Right lobe of liver (tissue), 6 donors: Measurements from ENCODE around the gene CD47. TPM values are rescaled to one million over a fixed set of nuclear protein-coding genes. Genes with fewer than 3 reads are reported as not detected.

ENCODE experiments used
- ATAC-seq, 4 donors: fragments of 200-7000 bp; cut with Tn5 transposase; one replicate each; pipeline ENCODE4 v1.9.1; 2020; ENCODE audit warnings: mild to moderate bottlenecking in 4 of 4, moderate library complexity in 4 of 4
- DNase-seq, 3 donors: peaks; one replicate each; pipeline ENCODE4 v3.0.0-alpha.2; 2020
- H3K27ac ChIP-seq, 3 donors: fragments of 200-600 bp; one replicate each; pipeline ENCODE4 v1.8.0; 2022
- H3K27me3 ChIP-seq, 2 donors: fragments of 200-600 bp; one replicate each; pipeline ENCODE4 v1.8.0; 2022
- H3K36me3 ChIP-seq, 4 donors: fragments of 200-600 bp; sonication (generic) in 1 of 4; one replicate each; pipeline versions ENCODE4 v1.5.1 to v1.8.0; 2017 to 2022; ENCODE audit warnings: control low read depth in 1 of 4
- H3K4me1 ChIP-seq, 4 donors: fragments of 200-600 bp; sonication (generic) in 1 of 4; one replicate each; pipeline versions ENCODE4 v1.5.1 to v1.8.0; 2017 to 2022; ENCODE audit warnings: control low read depth in 1 of 4
- H3K4me3 ChIP-seq, 3 donors: fragments of 200-600 bp; one replicate each; pipeline ENCODE4 v1.8.0; 2022
- H3K9me3 ChIP-seq, 4 donors: fragments of 200-600 bp; sonication (generic) in 1 of 4; one replicate each; pipeline versions ENCODE4 v1.5.1 to v1.8.0; 2017 to 2022; ENCODE audit warnings: control low read depth in 1 of 4
- CTCF ChIP-seq, 4 donors: fragments of 200-600 bp in 3 of 4; fragments of 450-650 bp in 1 of 4; IDR thresholded peaks; one replicate each; pipeline versions ENCODE4 v1.5.1 to v1.8.0; 2016 to 2022; ENCODE audit warnings: antibody characterized with exemption in 4 of 4, mild to moderate bottlenecking in 2 of 4
- POLR2A ChIP-seq: fragments of 450-650 bp; IDR thresholded peaks from one replicate; pipeline ENCODE4 v1.6.1; 2017; ENCODE audit warnings: antibody characterized with exemption, mild to moderate bottlenecking
- WGBS: methylation state at CpG from one replicate; pipeline ENCODE4 v1.1.6; 2018; ENCODE audit warnings: low coverage, low lambda C conversion rate; ENCODE audit not compliant: insufficient coverage; ENCODE audit errors: missing lambda C conversion rate; 5-methylcytosine and 5-hydroxymethylcytosine counted together
- intact Hi-C, 2 donors: fragments of 100-400 bp; cut with DNase I; formaldehyde crosslinking; loops; one replicate each; pipeline versions ENCODE4 v1.11.2 to v1.14.1; 2022
- total RNA-seq, 6 experiments: library from RNA; depleted of rRNA in 2 of 6; stranded (reverse); fragments of >200 nt in 2 of 6; fragmentation: NEBNext Ultra II Directional in 3 of 6; extraction: Animal tissue kit (Norgen Biotek cat#: 25700) in 3 of 6; gene quantifications; one replicate each; pipeline versions ENCODE4 v1.1.0 to v1.2.4, GENCODE V29; 2016 to 2023
- donor health status: DM: no; HTN: yes; CAD: no.
- donor health status: DM: no; HTN: no; CAD: no.
- donor health status: DM: no; HTN: no; CAD: no.
- donor health status: DM: no; HTN: yes; CAD: no.
- donor health status: DM: no; HTN: yes; CAD: no.

Gene CD47
- total RNA-seq, 6 experiments from 2014 or later: 19.5 to 42.3 (median 26.5) TPM

- WGBS: 67% methylated on average over 3 of the region's 8 CpGs
- ATAC-seq: peak in 1 of 4 donors; percentile 33
- H3K36me3 ChIP-seq: no peaks in the 10 kb centered on the region
- no peak overlapping the region for H3K27ac ChIP-seq
- TF ChIP-seq CTCF (IDR thresholded peaks at IDR 0.05): no peak
- no peak for TF ChIP-seq POLR2A
- no peaks in the 10 kb centered on the region for H3K4me1 ChIP-seq
- H3K4me3 ChIP-seq: no peak overlapping the region
- no peaks in the 10 kb centered on the region for H3K27me3 ChIP-seq
- DNase-seq: no peak
- H3K9me3 ChIP-seq: no peaks in the 10 kb centered on the region
- intact Hi-C loops: no loop called here
Measured at GRCh38 chr3:108042300-108042699, 48.5 kb downstream of the CD47 start.

- no peaks in the 10 kb centered on the region for H3K4me1 ChIP-seq
- DNase-seq (no peak), ATAC-seq (no peak)
- H3K27me3 ChIP-seq: no peaks in the 10 kb centered on the region
- intact Hi-C loops: no loop called here
- WGBS: 91% methylated on average over 1 of the region's 1 CpG
- H3K4me3 ChIP-seq: no peak overlapping the region
- no peaks in the 10 kb centered on the region for H3K36me3 ChIP-seq
- H3K9me3 ChIP-seq: no peaks in the 10 kb centered on the region
- no peak for TF ChIP-seq POLR2A
- no peak for TF ChIP-seq CTCF (IDR thresholded peaks at IDR 0.05)
- no peak overlapping the region for H3K27ac ChIP-seq
Measured at GRCh38 chr3:108041253-108041652, 49.6 kb downstream of the CD47 start.

GRCh38 chr3:108037770-108038169, 53.1 kb downstream of the CD47 start:
- Histone ChIP-seq H3K9me3 (no peaks in the 10 kb centered on the region), H3K4me1 (no peaks in the 10 kb centered on the region), H3K36me3 (no peaks in the 10 kb centered on the region), H3K4me3 (no peak overlapping the region), H3K27me3 (no peaks in the 10 kb centered on the region), H3K27ac (no peak overlapping the region)
- DNase-seq: no peak
- no peak for TF ChIP-seq CTCF (IDR thresholded peaks at IDR 0.05)
- no peak for TF ChIP-seq POLR2A
- ATAC-seq: no peak
- whole genome bisulfite sequencing: 93% methylated on average over 3 of the region's 3 CpGs
- intact Hi-C loops: no loop called here

- H3K27me3 ChIP-seq: no peaks in the 10 kb centered on the region
- H3K27ac ChIP-seq: no peak overlapping the region
- intact Hi-C loops: no loop called here
- DNase-seq (no peak), ATAC-seq (peak; percentile 27 to 56 (median 42))
- H3K4me3 ChIP-seq: no peak overlapping the region
- H3K4me1 ChIP-seq: no peaks in the 10 kb centered on the region
- H3K9me3 ChIP-seq: no peaks in the 10 kb centered on the region
- TF ChIP-seq POLR2A: no peak
- no peak for TF ChIP-seq CTCF (IDR thresholded peaks at IDR 0.05)
- WGBS: 77% methylated on average over 12 of the region's 12 CpGs
- no peaks in the 10 kb centered on the region for H3K36me3 ChIP-seq
Measured at GRCh38 chr3:108036984-108037741, 53.7 kb downstream of the CD47 start.
